Measurements from ENCODE around the gene CPVL. TPM values are rescaled to one million over a fixed set of nuclear protein-coding genes. Genes with fewer than 3 reads are reported as not detected.

Gene CPVL
- total and polyA plus RNA-seq, 4 donors, result 6.0 to 39.0 (median 12.9) TPM

DNA sequence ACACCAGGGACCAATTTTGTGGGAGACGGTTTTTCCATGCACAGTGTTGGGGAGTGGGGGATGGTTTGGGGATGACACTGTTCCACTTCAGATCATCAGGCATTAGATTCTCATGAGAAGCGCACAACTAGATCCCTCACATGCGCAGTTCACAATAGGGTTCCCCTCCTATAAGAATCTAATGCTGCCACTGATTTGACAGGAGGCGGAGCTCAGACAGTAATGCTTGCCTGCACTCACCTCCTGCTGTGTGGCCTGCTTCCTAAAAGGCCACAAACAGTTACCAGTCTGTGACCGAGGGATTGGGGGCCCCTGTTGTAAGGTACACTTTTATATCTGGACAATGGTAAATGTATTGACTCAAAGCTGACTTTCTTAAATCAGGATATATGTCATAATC lies 142.6 kb downstream of the CPVL start:
- Histone ChIP-seq H3K4me1 (ENCODE audit: control insufficient read depth in 4 of 4, insufficient read depth in 4 of 4, low read length in 3 of 4) (no peaks in the 10 kb centered on the region), H3K27me3 (ENCODE audit: control insufficient read depth in 4 of 4, insufficient read depth in 4 of 4, low read length in 3 of 4) (no peaks in the 10 kb centered on the region), H3K9ac (ENCODE audit: low read depth in 1 of 2, low read length in 2 of 2) (no peak overlapping the region), H3K9me3 (ENCODE audit: control insufficient read depth in 4 of 4, low read length in 3 of 4) (no peaks in the 10 kb centered on the region), H3K4me3 (ENCODE audit: low read depth in 1 of 3, low read length in 3 of 3) (no peak overlapping the region), H3K36me3 (ENCODE audit: control insufficient read depth in 4 of 4, insufficient read depth in 3 of 4, low read depth in 1 of 4, low read length in 3 of 4) (no peaks in the 10 kb centered on the region), H3K27ac (ENCODE audit: low read depth in 1 of 2, low read length in 2 of 2) (no peak overlapping the region)
- TF ChIP-seq HNF4A (conservative IDR thresholded peaks at IDR 0.05) (no peak), TAF1 (conservative IDR thresholded peaks at IDR 0.05) (no peak), EGR1 (IDR thresholded peaks at IDR 0.05; ENCODE audit: low read depth in 2 of 2) (no peak), HNF4G (IDR thresholded peaks at IDR 0.05) (no peak), JUND (IDR thresholded peaks at IDR 0.05) (no peak), SP1 (IDR thresholded peaks at IDR 0.05) (no peak)
- TF ChIP-seq, protein P1, sequence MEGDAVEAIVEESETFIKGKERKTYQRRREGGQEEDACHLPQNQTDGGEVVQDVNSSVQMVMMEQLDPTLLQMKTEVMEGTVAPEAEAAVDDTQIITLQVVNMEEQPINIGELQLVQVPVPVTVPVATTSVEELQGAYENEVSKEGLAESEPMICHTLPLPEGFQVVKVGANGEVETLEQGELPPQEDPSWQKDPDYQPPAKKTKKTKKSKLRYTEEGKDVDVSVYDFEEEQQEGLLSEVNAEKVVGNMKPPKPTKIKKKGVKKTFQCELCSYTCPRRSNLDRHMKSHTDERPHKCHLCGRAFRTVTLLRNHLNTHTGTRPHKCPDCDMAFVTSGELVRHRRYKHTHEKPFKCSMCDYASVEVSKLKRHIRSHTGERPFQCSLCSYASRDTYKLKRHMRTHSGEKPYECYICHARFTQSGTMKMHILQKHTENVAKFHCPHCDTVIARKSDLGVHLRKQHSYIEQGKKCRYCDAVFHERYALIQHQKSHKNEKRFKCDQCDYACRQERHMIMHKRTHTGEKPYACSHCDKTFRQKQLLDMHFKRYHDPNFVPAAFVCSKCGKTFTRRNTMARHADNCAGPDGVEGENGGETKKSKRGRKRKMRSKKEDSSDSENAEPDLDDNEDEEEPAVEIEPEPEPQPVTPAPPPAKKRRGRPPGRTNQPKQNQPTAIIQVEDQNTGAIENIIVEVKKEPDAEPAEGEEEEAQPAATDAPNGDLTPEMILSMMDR (IDR thresholded peaks at IDR 0.05; ENCODE audit: low read depth, low read length, missing input control), result no peak
- 98% methylated on average over 5 of the region's 5 CpGs for WGBS
- no peak for DNase-seq (ENCODE audit: low spot score)

DNA sequence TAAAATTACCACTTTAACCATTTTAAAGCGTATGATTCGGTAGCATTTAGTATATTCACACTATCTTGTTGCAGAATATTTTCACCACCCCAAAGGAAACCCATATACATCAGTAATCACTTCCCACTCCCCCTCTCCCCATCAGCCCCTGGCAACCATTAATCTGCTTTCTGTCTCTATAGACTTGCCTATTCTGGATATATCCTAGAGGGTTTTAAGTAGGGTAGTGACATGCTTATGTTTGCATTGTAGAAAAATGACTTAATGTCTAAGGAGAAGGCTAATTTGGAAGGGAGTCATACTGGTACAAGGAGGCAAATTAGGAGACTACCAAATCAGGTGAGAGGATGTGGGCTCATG lies 145.6 kb downstream of the CPVL start:
- no peaks in the 10 kb centered on the region for H3K9me3 ChIP-seq (ENCODE audit: control insufficient read depth in 4 of 4, low read length in 3 of 4)
- H3K27ac ChIP-seq (ENCODE audit: low read depth in 1 of 2, low read length in 2 of 2), result no peak overlapping the region
- H3K4me1 ChIP-seq (ENCODE audit: control insufficient read depth in 4 of 4, insufficient read depth in 4 of 4, low read length in 3 of 4), result no peaks in the 10 kb centered on the region
- 98% methylated on average over 2 of the region's 2 CpGs for WGBS
- H3K27me3 ChIP-seq (ENCODE audit: control insufficient read depth in 4 of 4, insufficient read depth in 4 of 4, low read length in 3 of 4), result no peaks in the 10 kb centered on the region
- TF ChIP-seq NR2F2 (IDR thresholded peaks at IDR 0.05) (no peak), HNF4G (IDR thresholded peaks at IDR 0.05) (no peak), RAD21 (IDR thresholded peaks at IDR 0.05) (no peak), SP1 (IDR thresholded peaks at IDR 0.05) (no peak), HNF4A (conservative IDR thresholded peaks at IDR 0.05) (no peak), JUND (IDR thresholded peaks at IDR 0.05) (no peak), TAF1 (conservative IDR thresholded peaks at IDR 0.05) (no peak), FOXA2 (IDR thresholded peaks at IDR 0.05) (no peak), FOXA1 (IDR thresholded peaks at IDR 0.05) (no peak), YY1 (IDR thresholded peaks at IDR 0.05) (no peak), GABPA (IDR thresholded peaks at IDR 0.05 in 1 of 2, conservative IDR thresholded peaks at IDR 0.05 in 1 of 2) (no peak)
- TF ChIP-seq, protein P2, sequence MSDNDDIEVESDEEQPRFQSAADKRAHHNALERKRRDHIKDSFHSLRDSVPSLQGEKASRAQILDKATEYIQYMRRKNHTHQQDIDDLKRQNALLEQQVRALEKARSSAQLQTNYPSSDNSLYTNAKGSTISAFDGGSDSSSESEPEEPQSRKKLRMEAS (IDR thresholded peaks at IDR 0.05), result no peak
- TF ChIP-seq, protein P1 (IDR thresholded peaks at IDR 0.05; ENCODE audit: low read depth, low read length, missing input control), result no peak
- TF ChIP-seq, protein P3, sequence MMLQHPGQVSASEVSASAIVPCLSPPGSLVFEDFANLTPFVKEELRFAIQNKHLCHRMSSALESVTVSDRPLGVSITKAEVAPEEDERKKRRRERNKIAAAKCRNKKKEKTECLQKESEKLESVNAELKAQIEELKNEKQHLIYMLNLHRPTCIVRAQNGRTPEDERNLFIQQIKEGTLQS (IDR thresholded peaks at IDR 0.05), result no peak
- TF ChIP-seq, protein P4, sequence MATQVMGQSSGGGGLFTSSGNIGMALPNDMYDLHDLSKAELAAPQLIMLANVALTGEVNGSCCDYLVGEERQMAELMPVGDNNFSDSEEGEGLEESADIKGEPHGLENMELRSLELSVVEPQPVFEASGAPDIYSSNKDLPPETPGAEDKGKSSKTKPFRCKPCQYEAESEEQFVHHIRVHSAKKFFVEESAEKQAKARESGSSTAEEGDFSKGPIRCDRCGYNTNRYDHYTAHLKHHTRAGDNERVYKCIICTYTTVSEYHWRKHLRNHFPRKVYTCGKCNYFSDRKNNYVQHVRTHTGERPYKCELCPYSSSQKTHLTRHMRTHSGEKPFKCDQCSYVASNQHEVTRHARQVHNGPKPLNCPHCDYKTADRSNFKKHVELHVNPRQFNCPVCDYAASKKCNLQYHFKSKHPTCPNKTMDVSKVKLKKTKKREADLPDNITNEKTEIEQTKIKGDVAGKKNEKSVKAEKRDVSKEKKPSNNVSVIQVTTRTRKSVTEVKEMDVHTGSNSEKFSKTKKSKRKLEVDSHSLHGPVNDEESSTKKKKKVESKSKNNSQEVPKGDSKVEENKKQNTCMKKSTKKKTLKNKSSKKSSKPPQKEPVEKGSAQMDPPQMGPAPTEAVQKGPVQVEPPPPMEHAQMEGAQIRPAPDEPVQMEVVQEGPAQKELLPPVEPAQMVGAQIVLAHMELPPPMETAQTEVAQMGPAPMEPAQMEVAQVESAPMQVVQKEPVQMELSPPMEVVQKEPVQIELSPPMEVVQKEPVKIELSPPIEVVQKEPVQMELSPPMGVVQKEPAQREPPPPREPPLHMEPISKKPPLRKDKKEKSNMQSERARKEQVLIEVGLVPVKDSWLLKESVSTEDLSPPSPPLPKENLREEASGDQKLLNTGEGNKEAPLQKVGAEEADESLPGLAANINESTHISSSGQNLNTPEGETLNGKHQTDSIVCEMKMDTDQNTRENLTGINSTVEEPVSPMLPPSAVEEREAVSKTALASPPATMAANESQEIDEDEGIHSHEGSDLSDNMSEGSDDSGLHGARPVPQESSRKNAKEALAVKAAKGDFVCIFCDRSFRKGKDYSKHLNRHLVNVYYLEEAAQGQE (IDR thresholded peaks at IDR 0.05), result no peak
- TF ChIP-seq, protein P5, sequence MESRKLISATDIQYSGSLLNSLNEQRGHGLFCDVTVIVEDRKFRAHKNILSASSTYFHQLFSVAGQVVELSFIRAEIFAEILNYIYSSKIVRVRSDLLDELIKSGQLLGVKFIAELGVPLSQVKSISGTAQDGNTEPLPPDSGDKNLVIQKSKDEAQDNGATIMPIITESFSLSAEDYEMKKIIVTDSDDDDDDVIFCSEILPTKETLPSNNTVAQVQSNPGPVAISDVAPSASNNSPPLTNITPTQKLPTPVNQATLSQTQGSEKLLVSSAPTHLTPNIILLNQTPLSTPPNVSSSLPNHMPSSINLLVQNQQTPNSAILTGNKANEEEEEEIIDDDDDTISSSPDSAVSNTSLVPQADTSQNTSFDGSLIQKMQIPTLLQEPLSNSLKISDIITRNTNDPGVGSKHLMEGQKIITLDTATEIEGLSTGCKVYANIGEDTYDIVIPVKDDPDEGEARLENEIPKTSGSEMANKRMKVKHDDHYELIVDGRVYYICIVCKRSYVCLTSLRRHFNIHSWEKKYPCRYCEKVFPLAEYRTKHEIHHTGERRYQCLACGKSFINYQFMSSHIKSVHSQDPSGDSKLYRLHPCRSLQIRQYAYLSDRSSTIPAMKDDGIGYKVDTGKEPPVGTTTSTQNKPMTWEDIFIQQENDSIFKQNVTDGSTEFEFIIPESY (IDR thresholded peaks at IDR 0.05), result no peak
- H3K4me3 ChIP-seq (ENCODE audit: low read depth in 1 of 3, low read length in 3 of 3), result no peak overlapping the region
- no peak for DNase-seq (ENCODE audit: low spot score)
- no peaks in the 10 kb centered on the region for H3K36me3 ChIP-seq (ENCODE audit: control insufficient read depth in 4 of 4, insufficient read depth in 3 of 4, low read depth in 1 of 4, low read length in 3 of 4)
- no peak overlapping the region for H3K9ac ChIP-seq (ENCODE audit: low read depth in 1 of 2, low read length in 2 of 2)
